Transverse colon (tissue), 4 donors: ENCODE measurements around the gene ACP3.

Source experiments
- EP300 ChIP-seq: sonication (generic); formaldehyde crosslinking; IDR thresholded peaks from one replicate; pipeline ENCODE4 v1.6.1; 2017; ENCODE audit warnings: antibody characterized with exemption, low read depth
- POLR2A ChIP-seq: fragments of 450-650 bp; IDR thresholded peaks from one replicate; pipeline ENCODE4 v1.6.1; 2016; ENCODE audit warnings: antibody characterized with exemption, mild to moderate bottlenecking, moderate library complexity
- POLR2AphosphoS5 ChIP-seq, 3 donors: sonication (generic); formaldehyde crosslinking; IDR thresholded peaks; one replicate each; pipeline ENCODE4 v1.6.1; 2016; ENCODE audit warnings: antibody characterized with exemption in 3 of 3
- TF ChIP-seq, protein P1 (sequence below), 5 experiments: fragments of 200-600 bp in 3 of 5; fragments of 450-650 bp in 2 of 5; sonication (generic) in 3 of 5; IDR thresholded peaks; 1 replicate in 2 of 5; 2 replicates in 3 of 5; pipeline ENCODE4 v1.5.1; 2016 to 2017; ENCODE audit warnings: antibody characterized with exemption in 5 of 5, inconsistent platforms in 3 of 5, mild to moderate bottlenecking in 2 of 5, moderate library complexity in 1 of 5

DNA sequence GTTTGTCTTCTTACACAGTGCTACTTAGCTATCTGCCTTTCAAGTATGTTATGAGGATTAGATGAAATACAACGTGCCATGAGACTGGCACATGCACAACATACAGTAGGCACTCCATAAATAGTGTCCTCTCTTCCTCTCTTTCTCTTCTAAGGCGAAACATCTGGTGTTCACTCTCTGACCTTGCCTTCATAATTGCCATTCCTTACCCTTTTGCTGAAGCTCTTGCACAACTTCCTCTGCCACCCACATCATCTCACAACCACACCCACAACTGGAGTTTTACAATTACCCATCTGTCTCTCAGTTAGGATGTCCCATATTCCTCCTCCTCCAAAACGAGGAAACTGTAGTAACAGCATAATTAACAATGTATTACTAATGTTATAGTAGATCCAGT is 26.4 kb upstream of the ACP3 start:
- TF ChIP-seq, protein P1, sequence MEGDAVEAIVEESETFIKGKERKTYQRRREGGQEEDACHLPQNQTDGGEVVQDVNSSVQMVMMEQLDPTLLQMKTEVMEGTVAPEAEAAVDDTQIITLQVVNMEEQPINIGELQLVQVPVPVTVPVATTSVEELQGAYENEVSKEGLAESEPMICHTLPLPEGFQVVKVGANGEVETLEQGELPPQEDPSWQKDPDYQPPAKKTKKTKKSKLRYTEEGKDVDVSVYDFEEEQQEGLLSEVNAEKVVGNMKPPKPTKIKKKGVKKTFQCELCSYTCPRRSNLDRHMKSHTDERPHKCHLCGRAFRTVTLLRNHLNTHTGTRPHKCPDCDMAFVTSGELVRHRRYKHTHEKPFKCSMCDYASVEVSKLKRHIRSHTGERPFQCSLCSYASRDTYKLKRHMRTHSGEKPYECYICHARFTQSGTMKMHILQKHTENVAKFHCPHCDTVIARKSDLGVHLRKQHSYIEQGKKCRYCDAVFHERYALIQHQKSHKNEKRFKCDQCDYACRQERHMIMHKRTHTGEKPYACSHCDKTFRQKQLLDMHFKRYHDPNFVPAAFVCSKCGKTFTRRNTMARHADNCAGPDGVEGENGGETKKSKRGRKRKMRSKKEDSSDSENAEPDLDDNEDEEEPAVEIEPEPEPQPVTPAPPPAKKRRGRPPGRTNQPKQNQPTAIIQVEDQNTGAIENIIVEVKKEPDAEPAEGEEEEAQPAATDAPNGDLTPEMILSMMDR (IDR thresholded peaks at IDR 0.05): no peak
- TF ChIP-seq POLR2A (no peak), EP300 (no peak), POLR2AphosphoS5 (IDR thresholded peaks at IDR 0.05) (no peak)
